Fibroblast of lung (primary cell): ENCODE results near the gene CFAP97D1. TPM values are rescaled to one million over a fixed set of nuclear protein-coding genes. Genes with fewer than 3 reads are reported as not detected.

Source experiments
- DNase-seq, 2 donors: peaks; one replicate each; pipeline versions ENCODE4 v3.0.0 to v3.0.0-alpha.2; 2010; ENCODE audit warnings: low read depth in 2 of 2
- H2AFZ ChIP-seq: 2 replicates; pipeline ENCODE4 v1.5.1; 2012; ENCODE audit warnings: low read length, control low read depth, inconsistent platforms
- H3K27ac ChIP-seq: 2 replicates; pipeline ENCODE4 v1.5.1; 2011; ENCODE audit warnings: low read length, control low read depth; ENCODE audit not compliant: insufficient read depth
- H3K27me3 ChIP-seq: 2 replicates; pipeline ENCODE4 v1.5.1; 2011; ENCODE audit warnings: mild to moderate bottlenecking, low read length; ENCODE audit not compliant: control insufficient read depth, insufficient read depth
- H3K36me3 ChIP-seq: 2 replicates; pipeline ENCODE4 v1.5.1; 2011; ENCODE audit warnings: low read length; ENCODE audit not compliant: control insufficient read depth, insufficient read depth
- H3K4me1 ChIP-seq: 2 replicates; pipeline ENCODE4 v1.5.1; 2011; ENCODE audit warnings: low read length; ENCODE audit not compliant: control insufficient read depth, insufficient read depth; ENCODE audit errors: extremely low read depth
- H3K4me2 ChIP-seq: 2 replicates; pipeline ENCODE4 v1.5.1; 2011; ENCODE audit warnings: low read length, control low read depth; ENCODE audit not compliant: insufficient read depth; ENCODE audit errors: extremely low read depth
- H3K4me3 ChIP-seq, 4 experiments: fragments of 200-600 bp in 1 of 4; sonication (generic) in 1 of 4; replicated peaks in 1 of 4; 2 replicates each; pipeline ENCODE4 v1.5.1; 2011 to 2016; ENCODE audit warnings: low read length in 4 of 4, low read depth in 3 of 4, mild to moderate bottlenecking in 3 of 4, control low read depth in 2 of 4, inconsistent platforms in 1 of 4, mixed read lengths in 1 of 4; ENCODE audit not compliant: insufficient read depth in 1 of 4; ENCODE audit errors: control extremely low read depth in 1 of 4
- H3K79me2 ChIP-seq: 2 replicates; pipeline ENCODE4 v1.5.1; 2012; ENCODE audit warnings: mild to moderate bottlenecking, low read length, inconsistent platforms; ENCODE audit not compliant: control insufficient read depth, insufficient read depth
- H3K9ac ChIP-seq: 2 replicates; pipeline ENCODE4 v1.5.1; 2011; ENCODE audit warnings: mild to moderate bottlenecking, low read length, control low read depth; ENCODE audit not compliant: insufficient read depth
- H3K9me3 ChIP-seq: 2 replicates; pipeline ENCODE4 v1.5.1; 2012; ENCODE audit warnings: low read depth, low read length; ENCODE audit not compliant: control insufficient read depth, insufficient read depth
- H4K20me1 ChIP-seq: 2 replicates; pipeline ENCODE4 v1.5.1; 2011; ENCODE audit warnings: low read length; ENCODE audit not compliant: control insufficient read depth, insufficient read depth; ENCODE audit errors: extremely low read depth
- EZH2 ChIP-seq: IDR thresholded peaks from 2 replicates; pipeline ENCODE4 v1.5.1; 2012; ENCODE audit warnings: low read length, control low read depth, mild to moderate bottlenecking; ENCODE audit errors: missing control alignments
- polyA minus RNA-seq: library from RNA; depleted of rRNA, polyadenylated mRNA; stranded (reverse); fragments of >200 nt; gene quantifications from 2 replicates; pipeline ENCODE4 v1.2.3, GENCODE V29; 2011; ENCODE audit warnings: low replicate concordance
- polyA plus RNA-seq, 2 donors: library from polyadenylated mRNA; depleted of rRNA in 1 of 2; stranded (reverse) in 1 of 2; unstranded in 1 of 2; fragments of >200 nt; gene quantifications; 2 replicates each; pipeline ENCODE4 v1.2.1, GENCODE V29; 2011 to 2012; ENCODE audit warnings: missing spikeins in 1 of 2
- total RNA-seq: library from RNA; depleted of rRNA; stranded (reverse); fragments of >200 nt; gene quantifications from 2 replicates; pipeline ENCODE4 v1.2.1, GENCODE V29; 2014
- TF ChIP-seq, protein P1 (sequence below), 2 donors: IDR thresholded peaks in 1 of 2; conservative IDR thresholded peaks in 1 of 2; 1 replicate in 1 of 2; 2 replicates in 1 of 2; pipeline ENCODE4 v1.5.1; 2011 to 2012; ENCODE audit warnings: low read length in 2 of 2, control low read depth in 1 of 2, inconsistent platforms in 1 of 2, low read depth in 1 of 2, mild to moderate bottlenecking in 1 of 2

Gene CFAP97D1
- total RNA-seq (under 0.01 TPM in 1 of 2 replicates, not detected in the other), polyA plus RNA-seq (0.02 and 0.03 TPM in 2 replicates), polyA minus RNA-seq (0.33 TPM in 1 of 2 replicates, not detected in the other)
- polyA plus RNA-seq (2012): 0.09 TPM in 1 of 2 replicates, not detected in the other

- Histone ChIP-seq H3K9ac (peak within 1 kb of the TSS; percentile 72), H4K20me1 (no peaks in the 10 kb centered on the region), H3K4me1 (peaks cover 4% of the 10 kb centered on the region), H2AFZ (peak within 1 kb of the TSS; percentile 82), H3K27ac (peak within 1 kb of the TSS; percentile 98), H3K4me3 (peak within 1 kb of the TSS; percentile 65 to 93 (median 78)), H3K36me3 (peaks cover 2% of the 10 kb centered on the region), H3K9me3 (no peaks in the 10 kb centered on the region), H3K27me3 (peaks cover 3% of the 10 kb centered on the region), H3K4me2 (peak within 1 kb of the TSS; percentile 75), H3K79me2 (peaks cover 19% of the 10 kb centered on the region)
- DNase-seq: no peak
- no peak for TF ChIP-seq EZH2
- TF ChIP-seq, protein P1, sequence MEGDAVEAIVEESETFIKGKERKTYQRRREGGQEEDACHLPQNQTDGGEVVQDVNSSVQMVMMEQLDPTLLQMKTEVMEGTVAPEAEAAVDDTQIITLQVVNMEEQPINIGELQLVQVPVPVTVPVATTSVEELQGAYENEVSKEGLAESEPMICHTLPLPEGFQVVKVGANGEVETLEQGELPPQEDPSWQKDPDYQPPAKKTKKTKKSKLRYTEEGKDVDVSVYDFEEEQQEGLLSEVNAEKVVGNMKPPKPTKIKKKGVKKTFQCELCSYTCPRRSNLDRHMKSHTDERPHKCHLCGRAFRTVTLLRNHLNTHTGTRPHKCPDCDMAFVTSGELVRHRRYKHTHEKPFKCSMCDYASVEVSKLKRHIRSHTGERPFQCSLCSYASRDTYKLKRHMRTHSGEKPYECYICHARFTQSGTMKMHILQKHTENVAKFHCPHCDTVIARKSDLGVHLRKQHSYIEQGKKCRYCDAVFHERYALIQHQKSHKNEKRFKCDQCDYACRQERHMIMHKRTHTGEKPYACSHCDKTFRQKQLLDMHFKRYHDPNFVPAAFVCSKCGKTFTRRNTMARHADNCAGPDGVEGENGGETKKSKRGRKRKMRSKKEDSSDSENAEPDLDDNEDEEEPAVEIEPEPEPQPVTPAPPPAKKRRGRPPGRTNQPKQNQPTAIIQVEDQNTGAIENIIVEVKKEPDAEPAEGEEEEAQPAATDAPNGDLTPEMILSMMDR (conservative IDR thresholded peaks at IDR 0.05 in 1 of 2, IDR thresholded peaks at IDR 0.05 in 1 of 2; ENCODE audit: low read depth in 1 of 2, low read length in 2 of 2): no peak
These were observed at the start of gene CFAP97D1 for GRCh38 chr17:43780135-43780534. Gene CFAP97D1 (plus strand): TSS chr17:43780435. CDS start chr17:43780463, 28 bp downstream.

GRCh38 chr17:43732958-43733357 lies 47.3 kb upstream of the CFAP97D1 start:
- no peak for TF ChIP-seq EZH2
- TF ChIP-seq, protein P1 (conservative IDR thresholded peaks at IDR 0.05 in 1 of 2, IDR thresholded peaks at IDR 0.05 in 1 of 2; ENCODE audit: low read depth in 1 of 2, low read length in 2 of 2): no peak
- Histone ChIP-seq H3K27me3 (no peaks in the 10 kb centered on the region), H4K20me1 (no peaks in the 10 kb centered on the region), H3K4me2 (no peak overlapping the region), H3K79me2 (no peaks in the 10 kb centered on the region), H3K27ac (no peak overlapping the region), H3K36me3 (no peaks in the 10 kb centered on the region), H3K9me3 (no peaks in the 10 kb centered on the region), H3K4me1 (peaks cover 2% of the 10 kb centered on the region), H3K4me3 (no peak overlapping the region), H3K9ac (no peak overlapping the region), H2AFZ (no peak overlapping the region)
- DNase-seq: peak; percentile 12 to 94

DNA sequence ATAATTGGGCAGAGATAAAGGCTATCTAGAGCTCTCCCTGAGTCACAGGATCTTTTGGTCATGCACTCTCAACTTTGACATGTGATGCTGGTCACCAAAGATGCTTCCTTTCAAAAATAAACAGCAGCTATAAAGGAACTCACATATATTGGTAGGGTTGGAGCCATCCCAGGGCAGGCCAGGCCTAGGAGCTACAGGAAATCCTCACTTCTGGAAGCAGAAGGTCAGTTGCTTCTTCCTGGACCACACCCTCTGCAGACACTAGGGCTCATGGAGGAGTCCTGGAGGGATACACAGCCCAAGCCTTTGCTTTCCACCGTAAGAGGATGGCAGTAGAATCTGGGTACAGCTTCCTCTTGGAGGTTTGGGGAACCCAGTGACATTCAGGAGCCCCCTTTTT lies 46.3 kb upstream of the CFAP97D1 start:
- Histone ChIP-seq H3K36me3 (no peaks in the 10 kb centered on the region), H3K27ac (no peak overlapping the region), H3K9ac (no peak overlapping the region), H3K9me3 (no peaks in the 10 kb centered on the region), H3K4me3 (no peak overlapping the region), H3K4me2 (peak overlapping the region; percentile 42), H3K4me1 (peaks cover 2% of the 10 kb centered on the region), H3K79me2 (no peaks in the 10 kb centered on the region), H2AFZ (no peak overlapping the region), H4K20me1 (no peaks in the 10 kb centered on the region), H3K27me3 (no peaks in the 10 kb centered on the region)
- no peak for DNase-seq
- no peak for TF ChIP-seq EZH2
- TF ChIP-seq, protein P1 (conservative IDR thresholded peaks at IDR 0.05 in 1 of 2, IDR thresholded peaks at IDR 0.05 in 1 of 2; ENCODE audit: low read depth in 1 of 2, low read length in 2 of 2): no peak
